OCI-LY3 (cell line): ENCODE data around the gene IL17B.

ENCODE experiments used
- H2AFZ ChIP-seq: fragments of 200-600, 300-600 bp; shearing (Covaris generic); 2 replicates; pipeline ENCODE4 v1.6.0; 2014; ENCODE audit warnings: antibody characterized with exemption, low read depth, low read length
- H3K27ac ChIP-seq: fragments of 200-600, 300-600 bp; sonication (generic); 2 replicates; pipeline ENCODE4 v1.5.1; 2014; ENCODE audit warnings: mild to moderate bottlenecking, low read length, moderate library complexity, mixed read lengths
- H3K27me3 ChIP-seq: fragments of 200-600, 300-600 bp; sonication (generic); 2 replicates; pipeline ENCODE4 v1.6.1; 2014; ENCODE audit warnings: low read depth, low read length, mixed read lengths
- H3K36me3 ChIP-seq: fragments of 200-600, 300-600 bp; sonication (generic); replicated peaks from 2 replicates; pipeline ENCODE3; 2014; ENCODE audit warnings: low read depth, low read length, mixed read lengths
- H3K4me1 ChIP-seq: fragments of 300-600, 200-600 bp; sonication (generic); 2 replicates; pipeline ENCODE4 v1.6.1; 2014; ENCODE audit warnings: low read length, mixed read lengths
- H3K4me2 ChIP-seq: fragments of 200-600, 300-600 bp; sonication (generic); 2 replicates; pipeline ENCODE4 v1.6.1; 2014; ENCODE audit warnings: low read length, mixed read lengths
- H3K4me3 ChIP-seq: fragments of 300-600, 200-600 bp; sonication (generic); 2 replicates; pipeline ENCODE4 v1.5.1; 2014; ENCODE audit warnings: antibody characterized with exemption, mild to moderate bottlenecking, low read length, moderate library complexity
- H3K79me2 ChIP-seq: fragments of 300-600, 200-600 bp; shearing (Covaris generic); 2 replicates; pipeline ENCODE4 v1.6.1; 2014; ENCODE audit warnings: mild to moderate bottlenecking, low read length, mixed read lengths
- H3K9ac ChIP-seq: fragments of 300-600, 200-600 bp; shearing (Covaris generic); 2 replicates; pipeline ENCODE4 v1.6.0; 2014; ENCODE audit warnings: mild to moderate bottlenecking, low read length, moderate library complexity
- H3K9me3 ChIP-seq: fragments of 200-600, 300-600 bp; shearing (Covaris generic); 2 replicates; pipeline ENCODE4 v1.6.1; 2014; ENCODE audit warnings: low read length, mixed read lengths; ENCODE audit not compliant: insufficient read depth
- H4K20me1 ChIP-seq: fragments of 200-600, 300-600 bp; sonication (generic); 2 replicates; pipeline ENCODE4 v1.6.1; 2016; ENCODE audit warnings: low read length, mixed read lengths; ENCODE audit not compliant: insufficient read depth
- EZH2phosphoT487 ChIP-seq: fragments of 200-600 bp; shearing (Covaris generic); IDR thresholded peaks from 2 replicates; pipeline ENCODE4 v1.6.1; 2018; ENCODE audit warnings: antibody characterized with exemption, mixed run types, low read depth
- TF ChIP-seq, protein P1 (sequence below): fragments of 200-600, 300-600 bp; sonication (generic); IDR thresholded peaks from 2 replicates; pipeline ENCODE4 v1.5.1; 2014; ENCODE audit warnings: antibody characterized with exemption, low read length, low read depth

The IL17B gene

GRCh38 chr5:149375434-149375833 is 3.7 kb downstream of the IL17B start:
- TF ChIP-seq EZH2phosphoT487 = no peak
- TF ChIP-seq, protein P1, sequence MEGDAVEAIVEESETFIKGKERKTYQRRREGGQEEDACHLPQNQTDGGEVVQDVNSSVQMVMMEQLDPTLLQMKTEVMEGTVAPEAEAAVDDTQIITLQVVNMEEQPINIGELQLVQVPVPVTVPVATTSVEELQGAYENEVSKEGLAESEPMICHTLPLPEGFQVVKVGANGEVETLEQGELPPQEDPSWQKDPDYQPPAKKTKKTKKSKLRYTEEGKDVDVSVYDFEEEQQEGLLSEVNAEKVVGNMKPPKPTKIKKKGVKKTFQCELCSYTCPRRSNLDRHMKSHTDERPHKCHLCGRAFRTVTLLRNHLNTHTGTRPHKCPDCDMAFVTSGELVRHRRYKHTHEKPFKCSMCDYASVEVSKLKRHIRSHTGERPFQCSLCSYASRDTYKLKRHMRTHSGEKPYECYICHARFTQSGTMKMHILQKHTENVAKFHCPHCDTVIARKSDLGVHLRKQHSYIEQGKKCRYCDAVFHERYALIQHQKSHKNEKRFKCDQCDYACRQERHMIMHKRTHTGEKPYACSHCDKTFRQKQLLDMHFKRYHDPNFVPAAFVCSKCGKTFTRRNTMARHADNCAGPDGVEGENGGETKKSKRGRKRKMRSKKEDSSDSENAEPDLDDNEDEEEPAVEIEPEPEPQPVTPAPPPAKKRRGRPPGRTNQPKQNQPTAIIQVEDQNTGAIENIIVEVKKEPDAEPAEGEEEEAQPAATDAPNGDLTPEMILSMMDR = no peak
- H4K20me1 ChIP-seq = no peaks in the 10 kb centered on the region
- no peaks in the 10 kb centered on the region for H3K27me3 ChIP-seq
- H3K4me2 ChIP-seq = no peak overlapping the region
- no peak overlapping the region for H2AFZ ChIP-seq
- H3K27ac ChIP-seq = no peak overlapping the region
- no peaks in the 10 kb centered on the region for H3K9me3 ChIP-seq
- no peak overlapping the region for H3K4me3 ChIP-seq
- H3K4me1 ChIP-seq = no peaks in the 10 kb centered on the region
- H3K79me2 ChIP-seq = no peaks in the 10 kb centered on the region
- H3K9ac ChIP-seq = no peak overlapping the region
- H3K36me3 ChIP-seq = no peaks in the 10 kb centered on the region

DNA sequence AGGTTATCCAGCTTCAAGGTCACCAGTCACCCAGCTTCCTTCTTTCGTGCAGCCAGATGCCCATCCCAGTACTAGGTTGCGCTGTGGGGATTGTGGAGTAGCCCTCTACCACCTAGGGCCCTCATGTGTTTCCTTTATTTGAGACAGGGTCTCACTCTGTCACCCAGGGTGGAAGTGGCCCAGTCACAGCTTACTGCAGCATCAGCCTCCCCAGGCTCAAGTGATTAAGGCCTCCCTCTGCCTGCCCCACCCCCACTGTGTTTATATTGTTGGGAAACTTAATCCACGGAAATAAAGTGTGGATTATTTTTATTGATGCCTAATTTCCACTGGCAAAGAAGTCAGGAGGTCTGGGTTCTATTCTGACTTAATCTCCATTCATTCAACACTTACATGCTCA is 4.3 kb downstream of the IL17B start:
- Histone ChIP-seq H3K4me2 (no peak overlapping the region), H3K79me2 (no peaks in the 10 kb centered on the region), H3K9me3 (no peaks in the 10 kb centered on the region), H3K9ac (no peak overlapping the region), H4K20me1 (no peaks in the 10 kb centered on the region), H3K27me3 (no peaks in the 10 kb centered on the region), H3K4me1 (no peaks in the 10 kb centered on the region), H3K27ac (no peak overlapping the region), H3K36me3 (no peaks in the 10 kb centered on the region), H3K4me3 (no peak overlapping the region), H2AFZ (no peak overlapping the region)
- TF ChIP-seq, protein P1 = no peak
- no peak for TF ChIP-seq EZH2phosphoT487

DNA sequence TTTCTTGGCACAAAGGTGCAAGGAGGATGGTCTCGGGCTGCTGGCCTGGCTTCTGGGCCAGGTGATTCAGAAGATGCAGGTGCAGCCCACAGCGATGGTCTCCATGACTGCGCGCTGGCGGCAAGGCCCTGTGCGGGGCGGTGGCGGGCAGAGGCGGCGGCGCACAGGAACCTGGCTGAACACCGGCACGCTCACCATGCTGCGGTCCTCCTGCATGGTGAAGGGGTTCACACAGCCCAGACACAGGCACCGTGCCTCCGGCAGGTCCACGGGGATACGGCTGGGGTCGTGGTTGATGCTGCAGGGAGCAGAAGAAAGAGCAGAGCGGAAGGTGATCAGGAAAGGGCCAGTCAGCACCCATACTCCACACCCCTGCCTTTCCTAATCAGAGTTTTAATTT is 4.8 kb downstream of the IL17B start:
- TF ChIP-seq EZH2phosphoT487 = no peak
- TF ChIP-seq, protein P1 = no peak
- Histone ChIP-seq H3K9ac (no peak overlapping the region), H3K4me2 (no peak overlapping the region), H4K20me1 (no peaks in the 10 kb centered on the region), H3K4me1 (no peaks in the 10 kb centered on the region), H3K4me3 (no peak overlapping the region), H3K27me3 (no peaks in the 10 kb centered on the region), H3K79me2 (no peaks in the 10 kb centered on the region), H3K27ac (no peak overlapping the region), H2AFZ (no peak overlapping the region), H3K9me3 (no peaks in the 10 kb centered on the region), H3K36me3 (no peaks in the 10 kb centered on the region)

DNA sequence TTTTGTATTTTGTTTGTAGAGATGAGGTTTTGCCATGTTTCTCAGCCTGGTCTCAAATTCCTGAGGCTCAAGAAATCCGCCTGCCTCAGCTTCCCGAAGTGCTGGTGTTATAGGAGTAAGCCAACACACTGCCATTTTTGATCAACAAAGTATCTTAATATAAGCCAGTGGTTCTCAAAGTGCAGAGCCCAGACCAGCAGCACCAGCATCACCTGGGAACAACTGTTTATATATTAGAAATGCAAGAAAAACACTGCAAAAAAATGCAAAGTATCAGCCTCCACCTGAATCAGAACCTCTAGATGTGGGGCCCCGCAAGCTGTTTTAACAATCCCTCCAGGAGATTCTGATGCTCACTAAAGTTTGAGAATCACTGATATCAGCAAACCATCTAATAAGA is 6.2 kb downstream of the IL17B start:
- no peak overlapping the region for H3K4me3 ChIP-seq
- no peaks in the 10 kb centered on the region for H3K36me3 ChIP-seq
- no peak overlapping the region for H3K4me2 ChIP-seq
- TF ChIP-seq, protein P1 = no peak
- TF ChIP-seq EZH2phosphoT487 = no peak
- H4K20me1 ChIP-seq = no peaks in the 10 kb centered on the region
- H3K27me3 ChIP-seq = no peaks in the 10 kb centered on the region
- H2AFZ ChIP-seq = no peak overlapping the region
- no peaks in the 10 kb centered on the region for H3K4me1 ChIP-seq
- no peak overlapping the region for H3K9ac ChIP-seq
- no peaks in the 10 kb centered on the region for H3K9me3 ChIP-seq
- H3K79me2 ChIP-seq = no peaks in the 10 kb centered on the region
- no peak overlapping the region for H3K27ac ChIP-seq
